ENCODE measurements around the gene ZBTB46.

The ZBTB46 gene

DNA sequence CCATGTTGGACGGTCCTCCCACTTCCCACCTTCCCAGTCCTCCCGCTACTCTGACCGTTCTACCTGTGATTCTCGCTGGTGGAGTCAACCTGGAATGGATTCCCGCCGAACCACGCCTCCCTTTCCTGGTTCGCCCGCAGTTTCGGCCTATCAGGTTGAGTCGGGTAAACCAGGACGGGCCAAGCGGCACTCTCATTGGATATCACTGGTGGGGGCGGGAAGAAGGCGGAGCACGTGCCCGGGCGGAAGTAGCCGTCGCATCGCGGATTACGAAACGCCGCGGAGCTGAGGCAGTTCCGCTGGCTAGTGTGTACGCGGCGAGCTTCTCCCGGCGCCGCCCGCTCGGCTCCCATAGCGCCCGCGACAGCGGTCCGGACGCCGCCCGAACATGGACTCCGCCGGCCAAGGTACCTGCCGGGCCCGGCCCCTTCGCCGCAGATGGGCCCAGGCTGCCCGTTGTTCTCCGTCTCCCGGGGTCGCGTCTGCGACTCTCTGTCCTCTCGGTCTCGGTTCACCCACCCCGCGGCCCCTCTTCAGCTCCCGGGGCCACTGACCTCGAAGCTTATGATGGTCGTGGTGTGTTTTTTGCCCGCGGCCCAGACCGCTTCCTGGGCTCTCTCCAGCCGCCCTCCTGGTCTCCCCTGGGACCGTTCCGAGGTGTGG, 34.0 kb upstream of the ZBTB46 start, which contains the start of gene TPD52L2:
Gene TPD52L2, plus strand, starts transcription at position 293 of the 663 bp plus-strand sequence. Its CDS starts 96 bp downstream, at position 389.
- DNase-seq (ENCODE audit: extremely low read depth, low read depth) = peak; percentile 91
- no peak for TF ChIP-seq CTCF (IDR thresholded peaks at IDR 0.05; ENCODE audit: low read depth, low read length)

GRCh38 chr20:63864545-63864977, 33.5 kb upstream of the ZBTB46 start:
- DNase-seq (ENCODE audit: extremely low read depth, low read depth) = no peak
- no peak for TF ChIP-seq CTCF (IDR thresholded peaks at IDR 0.05; ENCODE audit: low read depth, low read length)

GRCh38 chr20:63863798-63864544, 32.9 kb upstream of the ZBTB46 start:
- DNase-seq (ENCODE audit: extremely low read depth, low read depth) = peak; percentile 49
- TF ChIP-seq CTCF (IDR thresholded peaks at IDR 0.05; ENCODE audit: low read depth, low read length) = peak; percentile 66

GRCh38 chr20:63863021-63863797, 32.1 kb upstream of the ZBTB46 start:
- TF ChIP-seq CTCF (IDR thresholded peaks at IDR 0.05; ENCODE audit: low read depth, low read length) = no peak
- no peak for DNase-seq (ENCODE audit: extremely low read depth, low read depth)

GRCh38 chr20:63861981-63862901, 31.2 kb upstream of the ZBTB46 start:
- TF ChIP-seq CTCF (IDR thresholded peaks at IDR 0.05; ENCODE audit: low read depth, low read length) = no peak
- no peak for DNase-seq (ENCODE audit: extremely low read depth, low read depth)

- no peak for TF ChIP-seq CTCF (IDR thresholded peaks at IDR 0.05; ENCODE audit: low read depth, low read length)
- DNase-seq (ENCODE audit: extremely low read depth, low read depth) = no peak
Observed at GRCh38 chr20:63861365-63861934, 30.4 kb upstream of the ZBTB46 start, which contains the start of gene ABHD16B. Gene ABHD16B, plus strand, starts transcription at chr20:63861498. Its CDS starts 43 bp downstream, at chr20:63861541.

All from AG09319 (cell line).